Stimulated activated memory B cell treated with anti-CD40 and anti-IgM and Interleukin-4, amounts not matched to agents 10 μg/mL and 1 μg/mL and 100 μg/mL, for 72 hours (primary cell): ENCODE measurements around the gene TRIM22.

Source experiments
- ATAC-seq: fragments of 150-1000 bp; cut with Tn5 transposase; 2 replicates; pipeline ENCODE4 v1.10.0; 2021
- H3K27ac Mint-ChIP-seq: one replicate; pipeline ENCODE4 v1.8.0; 2022; ENCODE audit warnings: mild to moderate bottlenecking, mixed read lengths
- H3K27me3 Mint-ChIP-seq: one replicate; pipeline ENCODE4 v1.8.0; 2022; ENCODE audit warnings: mixed read lengths
- H3K36me3 Mint-ChIP-seq: one replicate; pipeline ENCODE4 v1.8.0; 2022; ENCODE audit warnings: mixed read lengths
- H3K4me1 Mint-ChIP-seq: one replicate; pipeline ENCODE4 v1.8.0; 2022; ENCODE audit warnings: mixed read lengths
- H3K4me3 Mint-ChIP-seq: one replicate; pipeline ENCODE4 v1.8.0; 2022; ENCODE audit warnings: mild to moderate bottlenecking, moderate library complexity, mixed read lengths
- H3K9me3 Mint-ChIP-seq: one replicate; pipeline ENCODE4 v1.8.0; 2022; ENCODE audit warnings: mixed read lengths

TRIM22 gene

DNA sequence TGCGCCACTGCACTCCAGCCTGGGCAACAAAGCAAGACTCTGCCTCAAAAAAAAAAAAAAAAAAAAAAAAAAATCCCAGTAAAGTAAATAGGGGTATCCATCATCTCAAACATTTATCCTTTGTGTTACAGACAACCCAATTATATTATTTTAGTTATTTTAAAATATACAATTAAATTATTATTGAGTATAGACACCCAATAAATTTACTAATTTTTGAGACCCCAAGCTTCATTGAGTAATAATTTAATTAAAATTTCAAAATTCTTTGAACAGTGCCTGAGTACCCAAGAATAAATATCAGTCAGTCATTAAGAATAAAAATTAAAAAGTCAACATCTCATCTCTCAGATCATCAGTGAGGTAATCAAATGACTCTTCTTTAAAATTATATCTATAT, 64.4 kb downstream of the TRIM22 start, which contains the start of gene OR52N4:
Gene OR52N4, plus strand, starts transcription at position 301 of the 400 bp plus-strand sequence. CDS start 498 bp downstream, outside the sequence.
- no peaks in the 10 kb centered on the region for H3K9me3 Mint-ChIP-seq
- no peaks in the 10 kb centered on the region for H3K4me1 Mint-ChIP-seq
- H3K36me3 Mint-ChIP-seq, result peaks cover 8% of the 10 kb centered on the region
- no peaks in the 10 kb centered on the region for H3K27me3 Mint-ChIP-seq
- no peak for ATAC-seq
- H3K4me3 Mint-ChIP-seq, result no peak within 1 kb of the TSS
- no peak within 1 kb of the TSS for H3K27ac Mint-ChIP-seq
